H1 (cell line): ENCODE data around the gene COL4A2. TPM values are rescaled to one million over a fixed set of nuclear protein-coding genes. Genes with fewer than 3 reads are reported as not detected.
A peak's percentile ranks its signal among the peaks of the same experiment; 100 is the strongest.

Experiments used
- CTCF ChIA-PET: fragments of 300-600 bp; sonication (Branson Sonifier 250); formaldehyde crosslinking; loops from one replicate; lab custom pipeline; 2021; ENCODE audit not compliant: partially characterized antibody; lab: Charles Lee
- POLR2A ChIA-PET: fragments of 300-600 bp; sonication (Branson Sonifier 250); formaldehyde crosslinking; loops from one replicate; lab custom pipeline; 2021; ENCODE audit warnings: inconsistent platforms; ENCODE audit not compliant: partially characterized antibody; lab: Charles Lee
- DNase-seq, 2 experiments: peaks; one replicate each; pipeline versions ENCODE4 v3.0.0 to v3.0.0-alpha.2; 2010 to 2022; ENCODE audit warnings: low spot score in 2 of 2, low read depth in 1 of 2, mixed read lengths in 1 of 2
- FAIRE-seq: peaks from 2 replicates; lab custom pipeline; 2011; peaks lifted over from hg19 to GRCh38; lab: Jason Lieb, UNC
- H2AFZ ChIP-seq: 2 replicates; pipeline ENCODE4 v1.8.1; 2012; ENCODE audit warnings: low read length, inconsistent platforms
- H2AK5ac ChIP-seq: 2 replicates; pipeline ENCODE4 v1.6.1; 2013; ENCODE audit warnings: low read depth, low read length
- H2BK120ac ChIP-seq: replicated peaks from 2 replicates; pipeline ENCODE3; 2013; ENCODE audit warnings: low read depth, low read length, inconsistent platforms
- H2BK12ac ChIP-seq: 2 replicates; pipeline ENCODE4 v1.6.1; 2013; ENCODE audit warnings: low read depth, low read length
- H2BK15ac ChIP-seq: 2 replicates; pipeline ENCODE4 v1.6.1; 2013; ENCODE audit warnings: low read length
- H2BK20ac ChIP-seq: 2 replicates; pipeline ENCODE4 v1.6.1; 2013; ENCODE audit warnings: low read length
- H2BK5ac ChIP-seq: 2 replicates; pipeline ENCODE4 v1.6.1; 2013; ENCODE audit warnings: low read depth, low read length
- H3K14ac ChIP-seq: 2 replicates; pipeline ENCODE4 v1.6.1; 2013; ENCODE audit warnings: inconsistent platforms; ENCODE audit not compliant: insufficient read length
- H3K18ac ChIP-seq: 2 replicates; pipeline ENCODE4 v1.6.1; 2013; ENCODE audit warnings: low read length; ENCODE audit errors: extremely low read depth
- H3K23ac ChIP-seq: 2 replicates; pipeline ENCODE4 v1.6.1; 2013; ENCODE audit warnings: inconsistent platforms; ENCODE audit not compliant: insufficient read length
- H3K23me2 ChIP-seq: 2 replicates; pipeline ENCODE4 v1.6.1; 2013; ENCODE audit warnings: low read depth, low read length
- H3K27ac ChIP-seq: 2 replicates; pipeline ENCODE4 v1.6.1; 2011; ENCODE audit warnings: low read depth, low read length, inconsistent platforms
- H3K27me3 ChIP-seq, 4 experiments: replicated peaks in 1 of 4; 1 replicate in 1 of 4; 2 replicates in 3 of 4; pipeline versions ENCODE4 v1.6.1 to v1.8.1; 2011 to 2013; ENCODE audit warnings: low read length in 3 of 4, mild to moderate bottlenecking in 3 of 4, inconsistent platforms in 2 of 4, mixed read lengths in 2 of 4, moderate library complexity in 1 of 4; ENCODE audit not compliant: control insufficient read depth in 3 of 4, insufficient read depth in 3 of 4; ENCODE audit errors: extremely low read depth in 1 of 4
- H3K36me3 ChIP-seq, 4 experiments: 2 replicates each; pipeline versions ENCODE4 v1.6.1 to v1.8.1; 2011 to 2013; ENCODE audit warnings: mild to moderate bottlenecking in 4 of 4, low read length in 3 of 4, moderate library complexity in 2 of 4, control low read depth in 1 of 4, inconsistent platforms in 1 of 4; ENCODE audit not compliant: insufficient read depth in 4 of 4, control insufficient read depth in 2 of 4
- H3K4ac ChIP-seq: replicated peaks from 2 replicates; pipeline ENCODE3; 2013; ENCODE audit warnings: low read length, low read depth, mixed read lengths, inconsistent platforms; ENCODE audit not compliant: insufficient read length
- H3K4me1 ChIP-seq, 4 experiments: replicated peaks in 1 of 4; 1 replicate in 1 of 4; 2 replicates in 3 of 4; pipeline versions ENCODE4 v1.6.1 to v1.8.1; 2011 to 2013; ENCODE audit warnings: low read length in 3 of 4, inconsistent platforms in 2 of 4, mixed read lengths in 1 of 4; ENCODE audit not compliant: insufficient read depth in 4 of 4, control insufficient read depth in 3 of 4
- H3K4me2 ChIP-seq, 2 experiments: 2 replicates each; pipeline versions ENCODE4 v1.6.1 to v1.8.1; 2011 to 2013; ENCODE audit warnings: low read depth in 2 of 2, low read length in 2 of 2, control low read depth in 1 of 2, inconsistent platforms in 1 of 2, mild to moderate bottlenecking in 1 of 2; ENCODE audit not compliant: insufficient read depth in 1 of 2
- H3K4me3 ChIP-seq, 4 experiments: fragments of 200-600, 300-600 bp in 1 of 4; sonication (generic), shearing (Covaris generic), sonication (Bioruptor Twin) in 1 of 4; 2 replicates each; pipeline versions ENCODE4 v1.5.1 to v1.8.1; 2011 to 2016; ENCODE audit warnings: low read length in 4 of 4, low read depth in 3 of 4, control low read depth in 2 of 4, inconsistent platforms in 2 of 4, mild to moderate bottlenecking in 2 of 4, mixed read lengths in 1 of 4, moderate library complexity in 1 of 4; ENCODE audit not compliant: insufficient read depth in 2 of 4; ENCODE audit errors: extremely low read depth in 1 of 4
- H3K56ac ChIP-seq: replicated peaks from 2 replicates; pipeline ENCODE3; 2013; ENCODE audit warnings: low read depth, mild to moderate bottlenecking, mixed read lengths, low read length, inconsistent platforms; ENCODE audit not compliant: insufficient read length
- H3K79me1 ChIP-seq: 2 replicates; pipeline ENCODE4 v1.6.1; 2013; ENCODE audit warnings: low read depth, low read length, control low read depth
- H3K79me2 ChIP-seq, 2 experiments: 2 replicates each; pipeline versions ENCODE4 v1.6.1 to v1.8.1; 2012 to 2013; ENCODE audit warnings: low read length in 2 of 2, mild to moderate bottlenecking in 2 of 2, inconsistent platforms in 1 of 2; ENCODE audit not compliant: insufficient read depth in 2 of 2, control insufficient read depth in 1 of 2
- H3K9ac ChIP-seq, 4 experiments: replicated peaks in 1 of 4; 1 replicate in 1 of 4; 2 replicates in 3 of 4; pipeline versions ENCODE4 v1.6.1 to v1.8.1; 2011 to 2013; ENCODE audit warnings: low read depth in 3 of 4, low read length in 3 of 4, control low read depth in 2 of 4, mild to moderate bottlenecking in 2 of 4, moderate library complexity in 2 of 4, inconsistent platforms in 1 of 4; ENCODE audit errors: extremely low read depth in 1 of 4
- H3K9me3 ChIP-seq, 2 experiments: 2 replicates each; pipeline versions ENCODE4 v1.6.1 to v1.8.1; 2012 to 2013; ENCODE audit warnings: mild to moderate bottlenecking in 2 of 2, moderate library complexity in 2 of 2, control low read depth in 1 of 2, inconsistent platforms in 1 of 2, low read depth in 1 of 2, low read length in 1 of 2, mixed read lengths in 1 of 2; ENCODE audit not compliant: insufficient read depth in 2 of 2
- H4K20me1 ChIP-seq, 2 experiments: replicated peaks in 1 of 2; 2 replicates each; pipeline versions ENCODE3 to v1.8.1; 2011 to 2013; ENCODE audit warnings: inconsistent platforms in 2 of 2, low read length in 2 of 2, mild to moderate bottlenecking in 1 of 2; ENCODE audit not compliant: insufficient read depth in 2 of 2, control insufficient read depth in 1 of 2
- H4K5ac ChIP-seq: 2 replicates; pipeline ENCODE4 v1.6.1; 2013; ENCODE audit warnings: low read length, low read depth, mixed read lengths, inconsistent platforms; ENCODE audit not compliant: insufficient read length
- H4K8ac ChIP-seq: 2 replicates; pipeline ENCODE4 v1.8.0; 2013; ENCODE audit warnings: mild to moderate bottlenecking, moderate library complexity, low read length, inconsistent platforms; ENCODE audit not compliant: insufficient read depth; ENCODE audit errors: extremely low read depth
- H4K91ac ChIP-seq: replicated peaks from 2 replicates; pipeline ENCODE3; 2013; ENCODE audit warnings: low read length, mixed read lengths, inconsistent platforms; ENCODE audit not compliant: insufficient read length
- CTCF ChIP-seq, 3 experiments: IDR thresholded peaks; 1 replicate in 2 of 3; 2 replicates in 1 of 3; pipeline versions ENCODE4 v1.5.1 to v1.6.1; 2011; ENCODE audit warnings: low read length in 3 of 3, mild to moderate bottlenecking in 3 of 3, inconsistent platforms in 2 of 3, low read depth in 1 of 3, moderate library complexity in 1 of 3; ENCODE audit not compliant: insufficient read depth in 1 of 3; ENCODE audit errors: control extremely low read depth in 1 of 3
- FOSL1 ChIP-seq: IDR thresholded peaks from 2 replicates; pipeline ENCODE4 v1.6.1; 2011; ENCODE audit warnings: mild to moderate bottlenecking, low read depth, low read length, moderate library complexity; ENCODE audit not compliant: insufficient read depth
- GABPA ChIP-seq: IDR thresholded peaks from 2 replicates; pipeline ENCODE4 v1.6.1; 2011; ENCODE audit warnings: mild to moderate bottlenecking, low read length, moderate library complexity, borderline replicate concordance; ENCODE audit not compliant: insufficient read depth
- HDAC6 ChIP-seq: IDR thresholded peaks from one replicate; pipeline ENCODE4 v1.7.1; 2012; ENCODE audit warnings: low read depth, mild to moderate bottlenecking, inconsistent platforms, low read length, moderate library complexity
- MAFK ChIP-seq: IDR thresholded peaks from 2 replicates; pipeline ENCODE4 v1.6.1; 2012; ENCODE audit warnings: low read depth, mild to moderate bottlenecking, improper control_type of control experiment, low read length
- NRF1 ChIP-seq: IDR thresholded peaks from 2 replicates; pipeline ENCODE4 v1.6.1; 2011; ENCODE audit warnings: mild to moderate bottlenecking, low read depth, low read length, improper control_type of control experiment
- POLR2AphosphoS5 ChIP-seq: IDR thresholded peaks from 2 replicates; pipeline ENCODE4 v1.6.1; 2011; ENCODE audit warnings: low read depth, low read length
- RXRA ChIP-seq: IDR thresholded peaks from 2 replicates; pipeline ENCODE4 v1.6.1; 2011; ENCODE audit warnings: low read depth, mild to moderate bottlenecking, low read length, moderate library complexity; ENCODE audit not compliant: insufficient read depth
- SIN3A ChIP-seq, 2 experiments: IDR thresholded peaks in 1 of 2; conservative IDR thresholded peaks in 1 of 2; 2 replicates each; pipeline ENCODE4 v1.6.1; 2011 to 2012; ENCODE audit warnings: low read length in 2 of 2, improper control_type of control experiment in 1 of 2, low read depth in 1 of 2, mild to moderate bottlenecking in 1 of 2
- SIRT6 ChIP-seq: IDR thresholded peaks from one replicate; pipeline ENCODE4 v1.7.1; 2012; ENCODE audit warnings: low read length, inconsistent platforms
- SP4 ChIP-seq: IDR thresholded peaks from 2 replicates; pipeline ENCODE4 v1.6.1; 2012; ENCODE audit warnings: low read length, inconsistent platforms
- WGBS, 2 experiments: shearing (Covaris generic) in 1 of 2; methylation state at CpG; one replicate each; pipeline versions ENCODE4 v1.1.6 to v1.1.7; 2013 to 2015; ENCODE audit warnings: low lambda C conversion rate in 2 of 2, mixed read lengths in 2 of 2, inconsistent platforms in 1 of 2, low coverage in 1 of 2, missing lambda C conversion rate in 1 of 2; ENCODE audit not compliant: insufficient replicate concordance in 2 of 2, insufficient coverage in 1 of 2, insufficient read length in 1 of 2; ENCODE audit errors: extremely low coverage in 1 of 2, missing lambda C conversion rate in 1 of 2; 5-methylcytosine and 5-hydroxymethylcytosine counted together
- polyA plus RNA-seq, 7 experiments: library from polyadenylated mRNA; depleted of rRNA in 3 of 7; stranded (reverse) in 5 of 7; unstranded in 2 of 7; fragments of >200 nt in 5 of 7; fragments of 200-250 nt in 2 of 7; gene quantifications; 1 replicate in 5 of 7; 2 replicates in 1 of 7; 4 replicates in 1 of 7; pipeline versions ENCODE4 v1.2.1 to v1.2.3, GENCODE V29; 2011 to 2013; ENCODE audit warnings: missing spikeins in 2 of 7, mixed read lengths in 2 of 7
- total RNA-seq: library from RNA; stranded (reverse); fragmentation: NEBNext Ultra II Directional; extraction: Animal tissue kit (Norgen Biotek cat#: 25700); gene quantifications from 2 replicates; pipeline ENCODE4 v1.2.1, GENCODE V29; 2021

COL4A2 gene
- total and polyA plus RNA-seq, 2 of the 8 experiments (the other 6 are each of a cell fraction or from before 2014, with no cell fraction given) = 80.4 to 87.3 TPM

GRCh38 chr13:110531100-110531499 is 224.0 kb downstream of the COL4A2 start:
- FAIRE-seq = no peak
- Histone ChIP-seq H2AK5ac (peak overlapping the region; percentile 85; the same call in 1 of the 2 replicates), H4K5ac (no peak overlapping the region), H2BK20ac (no peak overlapping the region), H3K27ac (no peak overlapping the region), H3K79me2 (peaks cover 0 to 15% of the 10 kb centered on the region in 2 experiments; a peak in 1 of 4 replicates), H3K4me3 (no peak overlapping the region), H3K56ac (no peak overlapping the region), H2BK120ac (no peak overlapping the region), H3K4me1 (peaks cover 2 to 23% (median 15%) of the 10 kb centered on the region in 4 experiments), H2AFZ (no peak overlapping the region), H3K14ac (no peak overlapping the region), H4K8ac (no peak overlapping the region), H2BK5ac (peak overlapping the region; percentile 77; the same call in 1 of the 2 replicates), H2BK12ac (0 out of 2 replicates have a peak overlapping the region, but pooled peaks have one; percentile 5), H3K36me3 (no peaks in the 10 kb centered on the region), H3K18ac (no peak overlapping the region), H3K9me3 (peaks cover 0 to 3% of the 10 kb centered on the region in 2 experiments; a peak in 1 of 4 replicates), H3K27me3 (no peaks in the 10 kb centered on the region), H3K9ac (no peak overlapping the region), H4K91ac (no peak overlapping the region), H2BK15ac (no peak overlapping the region), H3K23ac (no peak overlapping the region), H3K23me2 (no peaks in the 10 kb centered on the region; the same call in 1 of the 2 replicates), H3K79me1 (0 out of 2 replicates have a peak, but pooled peaks cover 5% of the 10 kb centered on the region), H3K4ac (no peak overlapping the region), H4K20me1 (no peaks in the 10 kb centered on the region), H3K4me2 (no peak overlapping the region; a peak in 1 of 4 replicates)
- POLR2A ChIA-PET = interaction anchor here (0.8 to 1.6 kb wide), 3 partner anchors 10 to 30 kb away, joined by 3 to 5 read pairs (median 4); partner anchors contain the start of gene RAB20
- CTCF ChIA-PET = interaction anchor here (0.8 to 2.2 kb wide), 5 partner anchors 10 to 75 kb away, joined by 3 to 10 read pairs (median 3); no protein-coding TSS in a partner anchor
- DNase-seq = no peak
- WGBS, 2 experiments = 81% methylated on average over 7 of the region's 7 CpGs; no CpG with 5 or more reads in 1 of the 2 experiments
- TF ChIP-seq CTCF (IDR thresholded peaks at IDR 0.05; ENCODE audit: control extremely low read depth in 1 of 3, insufficient read depth in 1 of 3, low read depth in 1 of 3, low read length in 3 of 3) (no peak), SIN3A (conservative IDR thresholded peaks at IDR 0.05 in 1 of 2, IDR thresholded peaks at IDR 0.05 in 1 of 2; ENCODE audit: low read depth in 1 of 2, low read length in 2 of 2) (no peak), SIRT6 (no peak), HDAC6 (no peak), POLR2AphosphoS5 (no peak), NRF1 (no peak), FOSL1 (no peak), MAFK (no peak), GABPA (no peak), SP4 (no peak), RXRA (no peak)
